CD4-positive, alpha-beta T cell treated with Interleukin-15 for 4 hours (primary cell): ENCODE measurements around the gene HBG2.
"Not testable (repeated sequence)": the region's sequence is repeated elsewhere in the genome, so short reads cannot be mapped to it uniquely, and the experiment has no call there.

Experiments used
- DNase-seq: peaks from one replicate; pipeline ENCODE4 v3.0.0-alpha.2; 2020; ENCODE audit warnings: low spot score

HBG2 gene

GRCh38 chr11:5249807-5250396 lies 4.7 kb downstream of the HBG2 start, which contains the start of gene HBG1:
HBG1 (minus strand) TSS chr11:5249857; CDS start chr11:5249804, 53 bp downstream.
- DNase-seq, result not testable (repeated sequence)

- not testable (repeated sequence) for DNase-seq
Measured at GRCh38 chr11:5248498-5248897, 6.1 kb downstream of the HBG2 start.

- no peak for DNase-seq
Measured at GRCh38 chr11:5247472-5248192, 6.9 kb downstream of the HBG2 start.

- DNase-seq, result no peak
Measured at GRCh38 chr11:5246772-5247471, 7.7 kb downstream of the HBG2 start.

- DNase-seq, result no peak
Measured at GRCh38 chr11:5245155-5245554, 9.4 kb downstream of the HBG2 start.

- DNase-seq, result no peak
Measured at GRCh38 chr11:5243816-5244180, 10.8 kb downstream of the HBG2 start.

GRCh38 chr11:5242933-5243815 lies 11.4 kb downstream of the HBG2 start:
- no peak for DNase-seq

GRCh38 chr11:5242208-5242607 lies 12.4 kb downstream of the HBG2 start:
- DNase-seq, result no peak

GRCh38 chr11:5241458-5241857 lies 13.1 kb downstream of the HBG2 start:
- no peak for DNase-seq

- DNase-seq, result no peak
Measured at GRCh38 chr11:5240458-5240857, 14.1 kb downstream of the HBG2 start.

GRCh38 chr11:5240056-5240455 lies 14.5 kb downstream of the HBG2 start:
- no peak for DNase-seq

- DNase-seq, result no peak
Measured at GRCh38 chr11:5239046-5239445, 15.5 kb downstream of the HBG2 start.

- no peak for DNase-seq
Measured at GRCh38 chr11:5238486-5238885, 16.1 kb downstream of the HBG2 start.

GRCh38 chr11:5237420-5237819 lies 17.2 kb downstream of the HBG2 start:
- DNase-seq, result no peak

- no peak for DNase-seq
Measured at GRCh38 chr11:5235364-5236095, 19.1 kb downstream of the HBG2 start.

GRCh38 chr11:5234381-5234834 lies 20.2 kb downstream of the HBG2 start, which contains the start of gene HBD:
HBD (minus strand) TSS chr11:5234483; CDS start chr11:5234433, 50 bp downstream.
- no peak for DNase-seq

- DNase-seq, result no peak
Measured at GRCh38 chr11:5233307-5233706, 21.3 kb downstream of the HBG2 start.

- DNase-seq, result no peak
Measured at GRCh38 chr11:5232821-5233220, 21.8 kb downstream of the HBG2 start.

- no peak for DNase-seq
Measured at GRCh38 chr11:5232176-5232575, 22.4 kb downstream of the HBG2 start.

GRCh38 chr11:5231111-5231510 lies 23.5 kb downstream of the HBG2 start:
- DNase-seq, result no peak

- DNase-seq, result no peak
Measured at GRCh38 chr11:5230266-5230665, 24.3 kb downstream of the HBG2 start.
